OCI-LY3 (cell line): Measurements from ENCODE around the gene ATP12A.

Experiments
- H2AFZ ChIP-seq: fragments of 200-600, 300-600 bp; shearing (Covaris generic); 2 replicates; pipeline ENCODE4 v1.6.0; 2014; ENCODE audit warnings: antibody characterized with exemption, low read depth, low read length
- H3K27ac ChIP-seq: fragments of 200-600, 300-600 bp; sonication (generic); 2 replicates; pipeline ENCODE4 v1.5.1; 2014; ENCODE audit warnings: mild to moderate bottlenecking, low read length, moderate library complexity, mixed read lengths
- H3K27me3 ChIP-seq: fragments of 200-600, 300-600 bp; sonication (generic); 2 replicates; pipeline ENCODE4 v1.6.1; 2014; ENCODE audit warnings: low read depth, low read length, mixed read lengths
- H3K36me3 ChIP-seq: fragments of 200-600, 300-600 bp; sonication (generic); replicated peaks from 2 replicates; pipeline ENCODE3; 2014; ENCODE audit warnings: low read depth, low read length, mixed read lengths
- H3K4me1 ChIP-seq: fragments of 300-600, 200-600 bp; sonication (generic); 2 replicates; pipeline ENCODE4 v1.6.1; 2014; ENCODE audit warnings: low read length, mixed read lengths
- H3K4me2 ChIP-seq: fragments of 200-600, 300-600 bp; sonication (generic); 2 replicates; pipeline ENCODE4 v1.6.1; 2014; ENCODE audit warnings: low read length, mixed read lengths
- H3K4me3 ChIP-seq: fragments of 300-600, 200-600 bp; sonication (generic); 2 replicates; pipeline ENCODE4 v1.5.1; 2014; ENCODE audit warnings: antibody characterized with exemption, mild to moderate bottlenecking, low read length, moderate library complexity
- H3K79me2 ChIP-seq: fragments of 300-600, 200-600 bp; shearing (Covaris generic); 2 replicates; pipeline ENCODE4 v1.6.1; 2014; ENCODE audit warnings: mild to moderate bottlenecking, low read length, mixed read lengths
- H3K9ac ChIP-seq: fragments of 300-600, 200-600 bp; shearing (Covaris generic); 2 replicates; pipeline ENCODE4 v1.6.0; 2014; ENCODE audit warnings: mild to moderate bottlenecking, low read length, moderate library complexity
- H3K9me3 ChIP-seq: fragments of 200-600, 300-600 bp; shearing (Covaris generic); 2 replicates; pipeline ENCODE4 v1.6.1; 2014; ENCODE audit warnings: low read length, mixed read lengths; ENCODE audit not compliant: insufficient read depth
- H4K20me1 ChIP-seq: fragments of 200-600, 300-600 bp; sonication (generic); 2 replicates; pipeline ENCODE4 v1.6.1; 2016; ENCODE audit warnings: low read length, mixed read lengths; ENCODE audit not compliant: insufficient read depth
- EZH2phosphoT487 ChIP-seq: fragments of 200-600 bp; shearing (Covaris generic); IDR thresholded peaks from 2 replicates; pipeline ENCODE4 v1.6.1; 2018; ENCODE audit warnings: antibody characterized with exemption, mixed run types, low read depth
- TF ChIP-seq, protein P1 (sequence below): fragments of 200-600, 300-600 bp; sonication (generic); IDR thresholded peaks from 2 replicates; pipeline ENCODE4 v1.5.1; 2014; ENCODE audit warnings: antibody characterized with exemption, low read length, low read depth

ATP12A gene

DNA sequence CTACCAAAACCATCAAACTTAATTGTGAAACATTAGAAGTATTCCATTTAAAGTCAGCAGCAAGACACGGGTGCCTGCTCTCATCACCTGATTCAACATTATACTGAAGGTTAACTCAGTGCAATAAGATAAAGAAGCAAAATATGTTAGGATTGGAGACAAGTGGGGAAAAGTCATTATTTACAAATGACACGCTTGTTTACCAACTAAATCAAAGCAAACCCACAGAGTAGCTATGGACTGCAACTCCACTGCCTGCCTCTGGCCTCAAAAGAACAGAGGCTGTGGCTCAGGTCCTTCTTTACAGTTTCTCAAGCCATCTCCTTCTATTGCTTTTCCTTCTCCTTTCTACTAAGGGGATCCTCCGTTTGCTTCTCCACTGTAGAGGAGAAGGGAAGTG lies 21.0 kb upstream of the ATP12A start:
- no peak overlapping the region for H3K4me2 ChIP-seq
- H3K9me3 ChIP-seq, result no peaks in the 10 kb centered on the region
- H3K4me1 ChIP-seq, result peaks cover 7% of the 10 kb centered on the region
- H3K9ac ChIP-seq, result no peak overlapping the region
- no peak overlapping the region for H3K27ac ChIP-seq
- no peaks in the 10 kb centered on the region for H3K79me2 ChIP-seq
- H3K36me3 ChIP-seq, result no peaks in the 10 kb centered on the region
- H3K4me3 ChIP-seq, result no peak overlapping the region
- no peaks in the 10 kb centered on the region for H4K20me1 ChIP-seq
- H3K27me3 ChIP-seq, result peaks cover 17% of the 10 kb centered on the region
- H2AFZ ChIP-seq, result no peak overlapping the region
- no peak for TF ChIP-seq EZH2phosphoT487
- TF ChIP-seq, protein P1, sequence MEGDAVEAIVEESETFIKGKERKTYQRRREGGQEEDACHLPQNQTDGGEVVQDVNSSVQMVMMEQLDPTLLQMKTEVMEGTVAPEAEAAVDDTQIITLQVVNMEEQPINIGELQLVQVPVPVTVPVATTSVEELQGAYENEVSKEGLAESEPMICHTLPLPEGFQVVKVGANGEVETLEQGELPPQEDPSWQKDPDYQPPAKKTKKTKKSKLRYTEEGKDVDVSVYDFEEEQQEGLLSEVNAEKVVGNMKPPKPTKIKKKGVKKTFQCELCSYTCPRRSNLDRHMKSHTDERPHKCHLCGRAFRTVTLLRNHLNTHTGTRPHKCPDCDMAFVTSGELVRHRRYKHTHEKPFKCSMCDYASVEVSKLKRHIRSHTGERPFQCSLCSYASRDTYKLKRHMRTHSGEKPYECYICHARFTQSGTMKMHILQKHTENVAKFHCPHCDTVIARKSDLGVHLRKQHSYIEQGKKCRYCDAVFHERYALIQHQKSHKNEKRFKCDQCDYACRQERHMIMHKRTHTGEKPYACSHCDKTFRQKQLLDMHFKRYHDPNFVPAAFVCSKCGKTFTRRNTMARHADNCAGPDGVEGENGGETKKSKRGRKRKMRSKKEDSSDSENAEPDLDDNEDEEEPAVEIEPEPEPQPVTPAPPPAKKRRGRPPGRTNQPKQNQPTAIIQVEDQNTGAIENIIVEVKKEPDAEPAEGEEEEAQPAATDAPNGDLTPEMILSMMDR, result no peak

DNA sequence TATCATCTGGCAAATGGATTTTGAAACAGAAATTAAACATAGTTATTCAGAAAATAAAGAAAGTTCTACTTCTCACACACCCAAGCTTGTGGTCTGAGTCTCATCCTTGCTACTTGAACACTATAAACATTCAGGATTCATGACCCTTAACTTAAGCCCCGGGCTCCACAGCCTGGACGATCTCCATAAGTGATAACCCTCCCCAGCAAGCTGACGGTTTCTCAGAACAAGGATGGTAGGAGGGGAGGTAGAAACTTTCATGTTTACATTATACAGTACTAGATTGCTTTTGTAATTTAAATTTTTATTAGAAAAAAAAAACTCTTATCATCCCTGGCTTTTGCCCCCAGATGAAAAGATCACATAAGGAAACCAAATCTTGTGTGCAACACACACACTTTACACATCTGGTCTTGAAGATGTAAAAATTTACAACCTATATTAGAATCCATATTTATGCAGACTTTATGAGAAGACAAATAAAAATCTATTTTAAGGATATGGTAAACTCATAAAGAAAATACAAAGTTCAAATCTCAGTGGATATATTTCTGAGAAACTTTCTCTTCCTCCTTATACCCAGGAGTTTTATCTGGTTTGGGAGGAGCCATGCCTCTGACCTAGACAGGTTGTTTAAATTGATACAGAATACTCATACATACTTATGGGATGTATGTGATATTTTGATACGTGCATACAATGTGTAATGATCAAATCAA lies 20.0 kb upstream of the ATP12A start:
- no peak overlapping the region for H3K9ac ChIP-seq
- TF ChIP-seq, protein P1, result no peak
- no peak for TF ChIP-seq EZH2phosphoT487
- H3K79me2 ChIP-seq, result no peaks in the 10 kb centered on the region
- H3K4me3 ChIP-seq, result no peak overlapping the region
- no peaks in the 10 kb centered on the region for H4K20me1 ChIP-seq
- H3K4me2 ChIP-seq, result no peak overlapping the region
- H3K4me1 ChIP-seq, result peaks cover 7% of the 10 kb centered on the region
- no peak overlapping the region for H2AFZ ChIP-seq
- H3K27me3 ChIP-seq, result peaks cover 20% of the 10 kb centered on the region
- no peaks in the 10 kb centered on the region for H3K9me3 ChIP-seq
- H3K36me3 ChIP-seq, result no peaks in the 10 kb centered on the region
- no peak overlapping the region for H3K27ac ChIP-seq

- Histone ChIP-seq H4K20me1 (no peaks in the 10 kb centered on the region), H3K27me3 (peaks cover 24% of the 10 kb centered on the region), H2AFZ (no peak overlapping the region), H3K9ac (no peak overlapping the region), H3K4me3 (no peak overlapping the region), H3K4me1 (peaks cover 7% of the 10 kb centered on the region), H3K79me2 (no peaks in the 10 kb centered on the region), H3K36me3 (no peaks in the 10 kb centered on the region), H3K9me3 (no peaks in the 10 kb centered on the region), H3K27ac (no peak overlapping the region), H3K4me2 (peak overlapping the region; percentile 25)
- TF ChIP-seq EZH2phosphoT487, result no peak
- TF ChIP-seq, protein P1, result no peak
Measured at GRCh38 chr13:24661713-24662112, 18.5 kb upstream of the ATP12A start.

DNA sequence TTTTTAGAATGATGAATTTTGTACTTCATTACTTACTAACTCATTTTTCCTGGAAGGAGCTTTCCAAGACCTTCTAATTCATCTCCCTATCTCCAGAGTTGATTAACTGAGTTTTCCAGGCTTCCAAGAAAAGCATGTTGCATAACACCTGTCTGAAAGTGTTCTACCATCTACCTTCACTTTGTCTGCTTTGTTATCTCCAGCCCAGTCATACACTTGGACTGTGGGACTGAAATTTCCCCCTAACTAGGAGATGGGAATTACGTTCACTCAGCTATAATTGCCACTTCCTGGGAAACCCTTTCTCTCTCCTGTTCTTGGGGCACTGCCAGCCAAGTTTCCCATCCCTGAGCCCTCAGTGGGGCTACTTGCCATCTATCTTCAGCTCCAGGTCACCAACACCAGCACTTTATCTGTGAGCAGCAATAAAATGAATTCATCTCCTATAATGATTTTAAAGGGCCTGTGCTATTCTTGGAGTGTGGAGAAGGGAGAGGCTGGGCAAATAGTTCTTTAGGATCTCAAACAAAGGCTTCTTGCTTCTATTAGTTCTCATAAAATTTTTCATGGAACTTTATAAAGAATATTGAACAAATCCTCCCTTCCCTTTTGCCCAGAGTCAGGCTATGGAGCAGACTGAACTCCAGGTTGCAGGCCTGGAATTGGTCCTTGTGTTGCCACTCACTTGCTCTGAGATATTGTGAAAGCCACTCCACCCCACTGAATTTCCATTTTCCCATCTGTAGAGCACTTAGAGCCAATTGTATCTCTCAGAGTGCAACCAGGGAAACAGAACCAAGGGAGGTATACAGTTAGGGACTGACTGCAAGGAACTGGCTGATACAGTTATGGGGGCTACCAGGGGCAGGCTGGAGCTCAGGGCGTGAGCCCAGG lies 17.8 kb upstream of the ATP12A start:
- Histone ChIP-seq H3K4me3 (no peak overlapping the region), H3K4me2 (peak overlapping the region; percentile 25; the same call in 1 of the 2 replicates), H3K9ac (no peak overlapping the region)

More for the DNA sequence above, 17.8 kb upstream of the ATP12A start:
- H3K27me3 ChIP-seq, result peaks cover 31% of the 10 kb centered on the region
- no peak overlapping the region for H3K27ac ChIP-seq
- peaks cover 7% of the 10 kb centered on the region for H3K4me1 ChIP-seq
- H2AFZ ChIP-seq, result no peak overlapping the region
- H3K79me2 ChIP-seq, result no peaks in the 10 kb centered on the region
- no peaks in the 10 kb centered on the region for H3K9me3 ChIP-seq
- TF ChIP-seq, protein P1, result no peak
- no peak for TF ChIP-seq EZH2phosphoT487
- H3K36me3 ChIP-seq, result no peaks in the 10 kb centered on the region
- H4K20me1 ChIP-seq, result no peaks in the 10 kb centered on the region
